GM12878 (cell line): Measurements from ENCODE around the gene COL6A3.

Experiments used
- CTCF ChIP-seq, 3 experiments: IDR thresholded peaks in 2 of 3; conservative IDR thresholded peaks in 1 of 3; 2 replicates each; pipeline ENCODE4 v1.5.1; 2011; ENCODE audit warnings: low read depth in 3 of 3, low read length in 3 of 3, mild to moderate bottlenecking in 3 of 3, control low read depth in 2 of 3, moderate library complexity in 2 of 3, inconsistent platforms in 1 of 3, mixed read lengths in 1 of 3; ENCODE audit not compliant: control insufficient read depth in 2 of 3, insufficient read depth in 1 of 3; ENCODE audit errors: extremely low read depth in 1 of 3
- DPF2 ChIP-seq: fragments of 450-650 bp; IDR thresholded peaks from 2 replicates; pipeline ENCODE4 v1.6.1; 2017; ENCODE audit warnings: mild to moderate bottlenecking
- EP300 ChIP-seq, 2 experiments: fragments of 150-350 bp in 1 of 2; IDR thresholded peaks; 2 replicates each; pipeline ENCODE4 v1.6.1; 2011 to 2012; ENCODE audit warnings: low read depth in 2 of 2, low read length in 2 of 2, borderline replicate concordance in 1 of 2, improper control_type of control experiment in 1 of 2, inconsistent platforms in 1 of 2; ENCODE audit not compliant: control insufficient read depth in 1 of 2
- EZH2 ChIP-seq: IDR thresholded peaks from 2 replicates; pipeline ENCODE4 v1.6.1; 2012; ENCODE audit warnings: low read depth, mild to moderate bottlenecking, control low read depth, inconsistent platforms, low read length, borderline replicate concordance; ENCODE audit not compliant: control insufficient read depth
- IRF3 ChIP-seq: fragments of 450-650 bp; IDR thresholded peaks from 2 replicates; pipeline ENCODE4 v1.6.1; 2014; ENCODE audit warnings: mild to moderate bottlenecking
- POLR2A ChIP-seq: IDR thresholded peaks from 2 replicates; pipeline ENCODE4 v1.6.1; 2011; ENCODE audit warnings: low read depth, mild to moderate bottlenecking, low read length
- REST ChIP-seq: IDR thresholded peaks from 2 replicates; pipeline ENCODE4 v1.6.1; 2012; ENCODE audit warnings: mild to moderate bottlenecking, low read depth, low read length
- SP1 ChIP-seq: IDR thresholded peaks from one replicate; pipeline ENCODE4 v1.6.1; 2011; ENCODE audit warnings: low read depth, low read length
- STAT1 ChIP-seq: fragments of 450-650 bp; conservative IDR thresholded peaks from 2 replicates; pipeline ENCODE4 v1.6.1; 2014; ENCODE audit warnings: antibody characterized with exemption, mild to moderate bottlenecking
- ZNF274 ChIP-seq: IDR thresholded peaks from one replicate; pipeline ENCODE4 v1.8.0; 2011; ENCODE audit not compliant: insufficient read length, insufficient read depth
- TF ChIP-seq, protein P1 (sequence below): IDR thresholded peaks from 2 replicates; pipeline ENCODE4 v1.6.1; 2012; ENCODE audit warnings: low read depth, low read length, improper control_type of control experiment
- TF ChIP-seq, protein P2 (sequence below): fragments of 450-650 bp; IDR thresholded peaks from 2 replicates; pipeline ENCODE4 v1.6.1; 2017; ENCODE audit warnings: mild to moderate bottlenecking

- TF ChIP-seq REST (no peak), CTCF (IDR thresholded peaks at IDR 0.05 in 2 of 3, conservative IDR thresholded peaks at IDR 0.05 in 1 of 3; ENCODE audit: control insufficient read depth in 2 of 3, extremely low read depth in 1 of 3, insufficient read depth in 1 of 3, low read depth in 3 of 3, low read length in 3 of 3) (no peak), EP300 (IDR thresholded peaks at IDR 0.05; ENCODE audit: borderline replicate concordance in 1 of 2, control insufficient read depth in 1 of 2, low read depth in 2 of 2, low read length in 2 of 2) (no peak), SP1 (no peak), ZNF274 (no peak), STAT1 (no peak), EZH2 (no peak), IRF3 (no peak), POLR2A (no peak), DPF2 (no peak)
- TF ChIP-seq, protein P1, sequence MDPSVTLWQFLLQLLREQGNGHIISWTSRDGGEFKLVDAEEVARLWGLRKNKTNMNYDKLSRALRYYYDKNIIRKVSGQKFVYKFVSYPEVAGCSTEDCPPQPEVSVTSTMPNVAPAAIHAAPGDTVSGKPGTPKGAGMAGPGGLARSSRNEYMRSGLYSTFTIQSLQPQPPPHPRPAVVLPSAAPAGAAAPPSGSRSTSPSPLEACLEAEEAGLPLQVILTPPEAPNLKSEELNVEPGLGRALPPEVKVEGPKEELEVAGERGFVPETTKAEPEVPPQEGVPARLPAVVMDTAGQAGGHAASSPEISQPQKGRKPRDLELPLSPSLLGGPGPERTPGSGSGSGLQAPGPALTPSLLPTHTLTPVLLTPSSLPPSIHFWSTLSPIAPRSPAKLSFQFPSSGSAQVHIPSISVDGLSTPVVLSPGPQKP: no peak
- TF ChIP-seq, protein P2, sequence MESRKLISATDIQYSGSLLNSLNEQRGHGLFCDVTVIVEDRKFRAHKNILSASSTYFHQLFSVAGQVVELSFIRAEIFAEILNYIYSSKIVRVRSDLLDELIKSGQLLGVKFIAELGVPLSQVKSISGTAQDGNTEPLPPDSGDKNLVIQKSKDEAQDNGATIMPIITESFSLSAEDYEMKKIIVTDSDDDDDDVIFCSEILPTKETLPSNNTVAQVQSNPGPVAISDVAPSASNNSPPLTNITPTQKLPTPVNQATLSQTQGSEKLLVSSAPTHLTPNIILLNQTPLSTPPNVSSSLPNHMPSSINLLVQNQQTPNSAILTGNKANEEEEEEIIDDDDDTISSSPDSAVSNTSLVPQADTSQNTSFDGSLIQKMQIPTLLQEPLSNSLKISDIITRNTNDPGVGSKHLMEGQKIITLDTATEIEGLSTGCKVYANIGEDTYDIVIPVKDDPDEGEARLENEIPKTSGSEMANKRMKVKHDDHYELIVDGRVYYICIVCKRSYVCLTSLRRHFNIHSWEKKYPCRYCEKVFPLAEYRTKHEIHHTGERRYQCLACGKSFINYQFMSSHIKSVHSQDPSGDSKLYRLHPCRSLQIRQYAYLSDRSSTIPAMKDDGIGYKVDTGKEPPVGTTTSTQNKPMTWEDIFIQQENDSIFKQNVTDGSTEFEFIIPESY: no peak
Measured at GRCh38 chr2:237413777-237414661, at the start of gene COL6A3.
